Stimulated activated CD4-positive, alpha-beta T cell treated with anti-CD3 and anti-CD28 coated beads, Interleukin-4, amount 100 ng/mL, for 1 hour (primary cell): Measurements from ENCODE around the gene SLC22A24.
"Not testable (repeated sequence)": the region's sequence is repeated elsewhere in the genome, so short reads cannot be mapped to it uniquely, and the experiment has no call there.

ENCODE experiments used
- DNase-seq: peaks from one replicate; pipeline ENCODE4 v3.0.0-alpha.2; 2020

SLC22A24 gene

DNA sequence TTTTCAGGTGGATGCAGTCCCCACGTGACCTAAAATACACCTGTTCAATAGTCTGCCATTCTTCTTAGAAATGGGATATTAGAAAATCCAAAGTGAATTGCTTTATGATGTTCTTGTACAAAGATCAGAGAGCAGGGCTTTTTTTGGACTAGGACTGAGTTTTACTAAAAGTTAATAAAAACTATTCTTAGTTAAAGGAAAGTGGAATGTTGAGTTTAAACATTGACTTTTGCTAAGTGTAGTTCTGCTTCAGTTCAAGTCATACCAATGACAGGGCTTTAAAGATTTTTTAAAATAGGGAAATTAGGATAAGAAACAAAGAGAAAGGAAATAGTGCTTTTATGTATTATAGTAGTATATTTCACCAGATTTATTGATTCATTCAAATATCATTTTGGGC lies at the start of gene SLC22A24:
Gene SLC22A24 (minus strand): TSS at position 101 of the 400 bp plus-strand sequence. CDS start 442 bp downstream, outside the sequence.
- no peak for DNase-seq

GRCh38 chr11:63180536-63180935 lies 36.5 kb upstream of the SLC22A24 start:
- no peak for DNase-seq

GRCh38 chr11:63179432-63180041 lies 35.5 kb upstream of the SLC22A24 start:
- DNase-seq, result no peak

DNA sequence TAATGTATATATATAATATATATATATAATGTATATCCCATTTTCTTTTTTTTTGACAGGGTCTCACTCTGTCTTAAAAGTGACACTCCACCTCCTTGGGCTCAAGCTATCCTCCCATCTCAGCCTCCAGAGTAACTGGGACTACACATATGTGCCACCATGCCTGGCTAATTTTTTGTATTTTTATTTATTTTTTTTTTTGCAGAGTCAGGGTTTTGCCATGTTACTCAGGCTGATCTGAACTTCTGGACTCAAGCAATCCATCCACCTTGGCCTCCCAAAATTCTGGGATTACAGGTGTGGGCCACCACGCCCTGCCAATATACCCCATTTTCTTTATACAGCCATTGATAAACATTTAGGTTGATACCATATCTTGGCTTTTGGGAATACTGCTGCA lies 33.9 kb upstream of the SLC22A24 start:
- no peak for DNase-seq

DNA sequence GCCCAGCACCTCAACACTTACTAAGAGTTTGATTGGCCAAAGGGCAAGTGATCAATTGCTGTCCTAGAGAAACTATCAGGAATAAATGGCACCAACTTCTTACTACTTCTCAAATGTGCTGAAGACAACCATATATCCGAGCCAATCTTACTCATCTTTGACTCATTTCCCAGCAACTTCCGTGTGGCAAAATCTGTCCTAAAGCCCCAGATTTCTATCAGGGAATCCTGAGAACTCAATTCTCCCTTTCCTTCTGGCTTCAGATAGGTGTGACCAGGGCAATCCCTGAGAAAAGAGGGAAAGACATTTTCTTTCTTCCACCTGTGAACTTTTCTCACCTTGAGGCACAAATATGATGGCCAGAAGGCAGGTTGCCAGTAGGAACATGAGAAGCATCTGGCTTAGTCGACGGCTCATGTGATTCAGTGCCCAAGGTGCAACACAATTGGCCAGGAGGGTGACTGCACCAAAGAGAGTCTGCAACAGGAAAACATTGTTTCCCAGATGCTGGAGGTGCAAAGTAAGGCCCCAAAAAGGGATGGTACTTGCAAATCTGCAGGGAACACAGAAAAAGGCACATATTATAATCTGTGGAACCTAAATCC lies 21.8 kb upstream of the SLC22A24 start:
- no peak for DNase-seq

- no peak for DNase-seq
These were observed 11.8 kb upstream of the SLC22A24 start for GRCh38 chr11:63155794-63156193.

DNA sequence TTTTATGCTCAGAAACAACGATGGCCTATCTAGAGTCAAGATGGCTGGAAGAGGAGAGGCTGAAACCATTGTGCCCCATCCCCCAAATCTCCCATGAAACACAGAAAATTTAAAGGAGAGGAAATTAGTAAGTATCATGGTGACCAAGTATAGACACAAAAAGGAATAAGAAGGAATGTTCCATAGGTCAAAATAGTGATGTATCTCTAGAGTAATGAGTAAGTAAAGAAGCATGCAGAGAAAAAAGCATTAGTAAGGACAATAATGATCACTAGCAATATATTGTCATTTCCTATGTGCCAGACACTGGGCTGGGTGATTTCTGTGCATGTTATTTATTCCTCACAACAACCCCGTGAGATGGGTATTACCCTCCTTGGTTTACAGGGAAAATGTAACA lies 2.6 kb upstream of the SLC22A24 start:
- no peak for DNase-seq

DNA sequence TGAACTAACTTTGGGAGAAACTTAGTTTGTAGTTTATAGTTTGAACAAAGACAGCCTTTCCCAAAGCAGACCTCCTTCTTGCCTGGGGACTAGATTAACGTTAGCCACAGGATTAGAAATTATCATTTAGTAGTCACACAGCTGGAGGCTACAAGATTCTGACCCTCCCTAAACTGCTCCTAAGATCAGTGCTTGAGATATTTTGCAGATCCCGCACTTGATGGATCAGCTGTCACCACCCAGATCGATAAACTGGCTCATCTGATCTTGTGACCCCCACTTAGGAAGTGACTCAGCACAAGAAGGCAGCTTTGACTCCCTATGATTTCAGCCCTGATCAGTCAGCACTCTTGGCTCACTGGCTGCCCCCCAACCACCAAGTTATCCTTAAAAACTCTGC lies 1.6 kb downstream of the SLC22A24 start:
- DNase-seq, result no peak

- no peak for DNase-seq
These were observed 10.8 kb downstream of the SLC22A24 start for GRCh38 chr11:63132985-63133775.

GRCh38 chr11:63099555-63099954 lies 44.5 kb downstream of the SLC22A24 start:
- no peak for DNase-seq

GRCh38 chr11:63080682-63081081 lies 63.3 kb downstream of the SLC22A24 start:
- DNase-seq, result no peak

DNA sequence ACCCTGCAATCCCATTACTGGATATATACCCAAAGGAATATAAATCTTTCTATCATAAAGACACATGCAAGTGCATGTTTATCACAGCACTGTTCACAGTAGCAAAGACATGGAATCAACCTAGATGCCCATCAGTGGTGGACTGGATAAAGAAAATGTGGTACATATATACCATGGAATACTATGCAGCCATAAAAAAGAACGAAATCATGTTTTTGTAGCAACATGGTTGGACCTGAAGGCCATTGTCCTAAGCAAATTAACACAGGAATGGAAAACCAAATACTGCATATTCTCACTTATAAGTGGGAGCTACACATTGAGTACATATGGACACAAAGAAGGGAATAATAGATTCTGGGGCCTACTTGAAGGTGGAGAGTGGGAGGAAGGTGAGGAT lies 97.8 kb downstream of the SLC22A24 start:
- not testable (repeated sequence) for DNase-seq

DNA sequence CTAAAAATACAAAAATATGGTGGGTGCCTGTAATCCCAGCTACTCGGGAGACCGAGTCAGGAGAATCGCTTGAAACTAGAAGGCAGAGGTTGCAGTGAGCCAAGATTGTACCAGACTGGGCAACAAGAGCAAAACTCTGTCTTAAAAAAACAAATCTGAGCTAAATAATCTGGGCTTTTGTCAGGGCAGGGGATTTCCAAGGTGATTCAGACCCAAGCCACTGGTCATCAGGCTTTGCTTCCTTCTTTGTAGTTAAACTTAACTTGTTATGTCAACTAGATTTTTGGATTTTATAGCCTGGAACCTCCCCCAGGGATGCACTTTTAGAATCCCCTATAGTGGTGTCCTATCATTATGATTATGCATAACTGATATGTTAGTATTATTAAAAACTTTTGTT lies 101.4 kb downstream of the SLC22A24 start:
- no peak for DNase-seq

DNA sequence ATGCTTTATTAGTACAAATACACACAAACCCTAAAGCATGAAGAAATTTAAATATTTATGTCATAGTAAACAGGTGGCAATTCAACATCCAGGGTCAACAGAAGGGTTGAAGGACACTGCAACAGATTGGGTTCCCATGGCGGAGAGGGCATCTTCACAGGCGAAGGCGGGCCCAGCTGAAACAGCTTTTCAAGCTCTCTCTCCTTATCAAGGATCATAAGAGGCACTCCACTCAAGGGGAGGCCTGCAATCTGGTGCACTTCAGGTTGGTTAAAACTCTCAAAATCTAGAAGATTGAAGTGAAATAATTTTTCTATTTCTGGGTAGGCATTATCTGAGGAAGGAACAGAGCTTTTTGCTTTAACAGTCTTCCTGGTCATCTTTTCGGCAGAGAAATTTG lies 111.6 kb downstream of the SLC22A24 start:
- no peak for DNase-seq
